Skeletal muscle tissue (tissue), 4 donors: ENCODE measurements around the gene GNGT2. TPM values are rescaled to one million over a fixed set of nuclear protein-coding genes. Genes with fewer than 3 reads are reported as not detected.

ENCODE experiments used
- H3K27ac ChIP-seq: one replicate; pipeline ENCODE4 v1.7.0; 2013; ENCODE audit warnings: mild to moderate bottlenecking, low read depth, low read length, inconsistent platforms
- H3K27me3 ChIP-seq, 3 donors: one replicate each; pipeline ENCODE4 v1.7.0; 2013; ENCODE audit warnings: low read length in 3 of 3; ENCODE audit not compliant: control insufficient read depth in 3 of 3, insufficient read depth in 3 of 3
- H3K36me3 ChIP-seq, 3 donors: one replicate each; pipeline ENCODE4 v1.7.0; 2013; ENCODE audit warnings: low read length in 3 of 3; ENCODE audit not compliant: control insufficient read depth in 3 of 3, insufficient read depth in 3 of 3
- H3K4me1 ChIP-seq, 3 donors: one replicate each; pipeline ENCODE4 v1.7.0; 2013; ENCODE audit warnings: low read length in 3 of 3, mild to moderate bottlenecking in 3 of 3; ENCODE audit not compliant: control insufficient read depth in 3 of 3, insufficient read depth in 3 of 3
- H3K4me3 ChIP-seq, 3 donors: one replicate each; pipeline ENCODE4 v1.7.0; 2013; ENCODE audit warnings: low read length in 3 of 3
- H3K9ac ChIP-seq, 3 donors: one replicate each; pipeline ENCODE4 v1.7.0; 2013; ENCODE audit warnings: low read length in 3 of 3, mild to moderate bottlenecking in 3 of 3, moderate library complexity in 2 of 3, low read depth in 1 of 3
- H3K9me3 ChIP-seq, 3 donors: one replicate each; pipeline ENCODE4 v1.7.0; 2013; ENCODE audit warnings: low read length in 3 of 3; ENCODE audit not compliant: control insufficient read depth in 3 of 3
- total RNA-seq: library from RNA; depleted of rRNA; stranded (reverse); fragments of >200 nt; gene quantifications from one replicate; pipeline ENCODE4 v1.2.3, GENCODE V29; 2014
- donor health status: Osteomylitis.

GNGT2 gene
- total RNA-seq, 1 donor from 2014 or later = 2.1 TPM

DNA sequence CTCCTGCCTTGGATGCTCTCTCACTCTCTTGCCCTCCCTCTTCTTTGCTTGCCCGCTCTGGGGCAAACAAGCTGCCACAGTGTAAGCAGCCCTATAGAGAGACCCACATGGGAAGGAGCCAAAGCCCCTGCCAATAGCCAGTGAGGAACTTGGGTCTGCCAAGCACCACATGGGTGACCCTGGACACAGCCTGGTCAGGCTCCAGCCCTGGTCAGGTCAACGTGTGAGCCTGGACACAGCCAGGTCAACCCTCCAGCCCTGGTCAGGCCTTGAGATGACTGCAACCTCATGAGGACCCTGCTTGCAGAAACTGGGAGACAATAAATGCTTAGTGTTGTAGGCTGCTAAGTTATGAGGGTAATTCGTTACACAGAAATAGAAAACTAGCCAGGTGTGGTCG lies 34.5 kb upstream of the GNGT2 start:
- Histone ChIP-seq H3K27me3 (peaks cover 0 to 8% (median 0%) of the 10 kb centered on the region in 3 donors), H3K9me3 (no peaks in the 10 kb centered on the region), H3K36me3 (no peaks in the 10 kb centered on the region), H3K4me3 (no peak overlapping the region), H3K27ac (no peak overlapping the region), H3K4me1 (peaks cover 6 to 11% (median 8%) of the 10 kb centered on the region in 3 donors), H3K9ac (no peak overlapping the region)

DNA sequence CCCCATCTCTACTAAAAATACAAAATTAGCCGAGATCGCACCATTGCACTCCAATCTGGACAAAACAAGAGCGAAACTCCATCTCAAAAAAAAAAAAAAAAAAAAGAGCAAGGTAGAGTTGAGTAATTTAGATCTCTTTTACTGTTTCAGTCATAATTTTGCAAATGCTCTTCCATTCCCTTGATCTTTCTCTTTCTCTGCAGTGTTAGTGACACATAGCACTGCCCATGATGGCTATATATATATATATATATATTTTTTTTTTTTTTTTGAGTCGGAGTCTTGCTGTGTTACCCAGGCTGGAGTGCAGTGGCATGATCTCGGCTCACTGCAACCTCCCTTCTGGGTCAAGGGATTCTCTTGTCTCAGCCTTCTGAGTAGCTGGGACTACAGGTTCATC lies 32.4 kb upstream of the GNGT2 start:
- no peaks in the 10 kb centered on the region for H3K9me3 ChIP-seq
- no peaks in the 10 kb centered on the region for H3K4me1 ChIP-seq
- H3K27me3 ChIP-seq = peaks cover 0 to 5% (median 0%) of the 10 kb centered on the region in 3 donors
- H3K4me3 ChIP-seq = no peak overlapping the region
- H3K27ac ChIP-seq = no peak overlapping the region
- H3K9ac ChIP-seq = no peak overlapping the region
- no peaks in the 10 kb centered on the region for H3K36me3 ChIP-seq

DNA sequence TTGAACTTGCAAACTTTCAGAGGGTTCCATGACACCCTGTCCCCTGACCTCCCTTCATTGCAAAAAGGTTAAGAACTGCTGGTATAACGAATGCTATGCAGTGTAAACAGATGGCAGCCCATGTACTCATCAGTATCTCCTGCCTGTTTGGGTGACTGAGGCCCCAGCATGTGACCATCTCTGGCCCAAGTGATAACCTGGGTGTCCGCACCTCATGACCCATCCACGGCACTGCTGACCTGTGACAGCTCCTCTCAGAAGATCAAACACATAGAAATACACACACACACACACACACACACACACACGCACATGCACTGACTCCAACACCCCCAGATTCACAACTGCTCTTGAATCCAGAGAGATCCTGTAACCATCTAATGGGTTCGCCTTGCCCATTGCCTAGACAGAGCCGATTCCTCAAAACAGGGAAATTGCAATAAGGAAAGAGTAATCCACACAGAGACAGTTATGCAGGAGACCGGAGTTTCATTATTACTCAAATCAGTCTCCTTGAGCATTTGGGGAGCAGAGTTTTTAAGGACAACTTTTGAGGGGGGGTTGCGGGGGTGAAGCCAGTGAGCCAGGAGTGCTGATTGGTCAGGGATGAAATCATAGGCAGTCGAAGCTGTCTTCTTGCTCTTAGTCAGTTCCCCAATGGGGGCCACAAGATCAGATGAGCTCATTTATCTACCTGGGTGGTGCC lies 31.5 kb upstream of the GNGT2 start:
- H3K27ac ChIP-seq = no peak overlapping the region
- peaks cover 0 to 4% (median 0%) of the 10 kb centered on the region in 3 donors for H3K27me3 ChIP-seq
- H3K4me3 ChIP-seq = no peak overlapping the region
- H3K9me3 ChIP-seq = no peaks in the 10 kb centered on the region
- no peak overlapping the region for H3K9ac ChIP-seq
- no peaks in the 10 kb centered on the region for H3K36me3 ChIP-seq
- H3K4me1 ChIP-seq = no peaks in the 10 kb centered on the region

- Histone ChIP-seq H3K27me3 (peaks cover 0 to 4% (median 0%) of the 10 kb centered on the region in 3 donors), H3K36me3 (no peaks in the 10 kb centered on the region), H3K4me1 (no peaks in the 10 kb centered on the region), H3K4me3 (no peak overlapping the region), H3K9me3 (no peaks in the 10 kb centered on the region), H3K9ac (no peak overlapping the region), H3K27ac (no peak overlapping the region)
Observed at GRCh38 chr17:49241040-49241439, 30.7 kb upstream of the GNGT2 start.

- Histone ChIP-seq H3K9me3 (no peaks in the 10 kb centered on the region), H3K4me3 (no peak overlapping the region), H3K9ac (no peak overlapping the region), H3K4me1 (no peaks in the 10 kb centered on the region), H3K27ac (no peak overlapping the region), H3K27me3 (peaks cover 0 to 4% (median 0%) of the 10 kb centered on the region in 3 donors), H3K36me3 (no peaks in the 10 kb centered on the region)
Observed at GRCh38 chr17:49240619-49241018, 30.2 kb upstream of the GNGT2 start.

DNA sequence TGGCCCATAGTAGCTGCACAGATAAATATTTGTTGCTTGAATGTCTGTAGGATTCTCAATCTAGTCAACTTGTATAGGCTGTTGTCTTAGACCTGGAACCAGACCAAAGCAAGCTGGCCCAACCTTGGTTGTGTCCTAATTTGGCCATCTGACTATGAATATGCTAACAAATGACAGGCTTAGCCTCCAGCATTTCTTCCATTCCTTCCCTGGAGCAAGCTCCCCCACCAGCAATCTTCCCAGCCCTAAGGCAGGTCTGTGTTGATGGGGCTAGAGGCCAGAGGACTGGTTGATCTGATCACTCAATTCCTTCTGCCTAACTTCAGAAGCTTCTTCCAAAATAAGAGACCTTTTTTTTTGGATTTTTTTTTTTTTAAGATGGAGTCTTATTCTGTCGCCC lies 29.6 kb upstream of the GNGT2 start:
- Histone ChIP-seq H3K27ac (no peak overlapping the region), H3K36me3 (no peaks in the 10 kb centered on the region), H3K9ac (no peak overlapping the region), H3K4me1 (no peaks in the 10 kb centered on the region), H3K9me3 (no peaks in the 10 kb centered on the region), H3K4me3 (no peak overlapping the region), H3K27me3 (peaks cover 0 to 4% (median 0%) of the 10 kb centered on the region in 3 donors)

DNA sequence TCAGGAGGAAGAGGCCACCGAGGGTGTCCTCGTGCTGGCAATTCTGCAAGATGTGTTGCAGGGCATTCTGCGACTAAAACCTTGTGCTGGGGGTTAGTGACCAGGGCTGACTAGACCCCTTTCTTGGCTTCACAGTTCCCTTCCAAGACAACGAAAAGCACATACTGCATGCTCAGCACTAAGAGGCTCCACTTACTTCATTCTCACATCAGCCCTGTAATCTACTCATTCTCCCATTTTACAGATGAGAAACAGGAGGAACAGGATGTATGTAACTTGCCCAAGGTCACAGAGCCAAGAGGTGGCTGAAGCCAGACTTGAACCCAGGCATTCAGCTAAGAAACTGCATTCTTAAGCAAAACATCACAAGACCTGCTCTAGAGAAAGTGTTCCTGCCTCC lies 25.5 kb upstream of the GNGT2 start:
- Histone ChIP-seq H3K9ac (no peak overlapping the region), H3K9me3 (no peaks in the 10 kb centered on the region)

GRCh38 chr17:49234509-49235080 lies 24.2 kb upstream of the GNGT2 start:
- Histone ChIP-seq H3K4me1 (peaks cover 11 to 13% (median 12%) of the 10 kb centered on the region in 3 donors), H3K27ac (no peak overlapping the region), H3K27me3 (peaks cover 0 to 6% (median 2%) of the 10 kb centered on the region in 3 donors)

More for the DNA sequence above, 25.5 kb upstream of the GNGT2 start:
- Histone ChIP-seq H3K27ac (no peak overlapping the region), H3K36me3 (no peaks in the 10 kb centered on the region), H3K4me3 (no peak overlapping the region), H3K27me3 (peaks cover 0 to 2% (median 0%) of the 10 kb centered on the region in 3 donors), H3K4me1 (peaks cover under 1 to 5% (median 4%) of the 10 kb centered on the region in 3 donors)

GRCh38 chr17:49231563-49231894 lies 21.2 kb upstream of the GNGT2 start:
- Histone ChIP-seq H3K27ac (no peak overlapping the region), H3K27me3 (peaks cover 5 to 26% (median 11%) of the 10 kb centered on the region in 3 donors), H3K9ac (no peak overlapping the region), H3K9me3 (no peaks in the 10 kb centered on the region), H3K36me3 (no peaks in the 10 kb centered on the region), H3K4me3 (peak overlapping the region in 1 of 3 donors; percentile 86), H3K4me1 (peaks cover 14 to 27% (median 22%) of the 10 kb centered on the region in 3 donors)

More at GRCh38 chr17:49234509-49235080, 24.2 kb upstream of the GNGT2 start:
- no peaks in the 10 kb centered on the region for H3K36me3 ChIP-seq
- H3K9ac ChIP-seq = no peak overlapping the region
- no peak overlapping the region for H3K4me3 ChIP-seq
- H3K9me3 ChIP-seq = no peaks in the 10 kb centered on the region
